Measurements from ENCODE around the gene DNM2.
"Not testable (repeated sequence)": the region's sequence is repeated elsewhere in the genome, so short reads cannot be mapped to it uniquely, and the experiment has no call there.

The DNM2 gene

DNA sequence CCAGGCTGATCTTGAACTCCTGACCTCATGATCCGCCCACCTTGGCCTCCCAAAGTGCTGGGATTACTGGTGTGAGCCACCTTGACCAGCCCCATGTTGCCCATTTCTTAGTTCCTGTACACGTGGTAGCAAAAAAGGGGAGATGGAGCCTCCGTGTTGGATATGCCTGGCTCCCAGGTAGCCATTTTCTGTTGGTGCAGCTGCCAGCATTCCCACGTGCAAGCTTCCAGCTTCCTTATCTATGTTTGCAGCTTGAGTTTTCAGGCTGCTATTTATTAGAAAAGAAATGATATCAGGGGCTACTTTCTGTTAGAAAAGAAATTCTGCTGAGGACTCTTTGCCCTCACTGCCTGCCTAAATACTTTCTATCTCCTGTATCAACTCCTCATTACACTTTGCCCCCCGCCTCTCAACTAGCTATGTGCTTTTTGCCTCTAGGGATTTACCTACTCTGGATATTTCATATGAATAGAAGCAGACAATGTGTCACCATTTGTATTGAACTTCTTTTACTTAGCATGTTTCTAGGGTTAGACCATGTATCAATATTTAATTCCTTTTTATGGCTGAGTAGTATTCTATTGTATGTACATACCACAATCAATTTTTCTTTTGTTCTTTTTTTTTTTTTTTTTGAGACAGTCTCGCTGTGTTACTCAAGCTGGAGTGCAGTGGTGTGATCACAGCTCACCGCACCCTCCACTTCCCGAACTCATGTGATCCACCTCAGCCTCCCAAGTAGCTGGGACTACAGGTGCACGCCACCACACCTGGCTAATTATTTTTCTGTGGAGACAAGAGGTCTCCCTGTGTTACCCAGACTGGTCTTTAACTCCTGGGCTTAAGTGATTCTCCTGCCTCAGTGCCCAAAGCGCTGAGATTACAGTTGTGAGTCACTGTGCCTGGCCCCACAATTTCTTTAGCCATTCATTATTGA, 121.5 kb downstream of the DNM2 start:
- no peak for DNase-seq

GRCh38 chr19:10842788-10843187, 124.9 kb downstream of the DNM2 start:
- no peak for DNase-seq

- no peak for DNase-seq
Measured at GRCh38 chr19:10846500-10847202, 128.8 kb downstream of the DNM2 start.

- DNase-seq = no peak
Measured at GRCh38 chr19:10848230-10848856, 130.5 kb downstream of the DNM2 start, which contains the start of gene C19orf38. TSS of gene C19orf38 (plus strand) at chr19:10848415. CDS start at chr19:10848509, 94 bp downstream.

- no peak for DNase-seq
Measured at GRCh38 chr19:10850631-10851030, 132.8 kb downstream of the DNM2 start.

DNA sequence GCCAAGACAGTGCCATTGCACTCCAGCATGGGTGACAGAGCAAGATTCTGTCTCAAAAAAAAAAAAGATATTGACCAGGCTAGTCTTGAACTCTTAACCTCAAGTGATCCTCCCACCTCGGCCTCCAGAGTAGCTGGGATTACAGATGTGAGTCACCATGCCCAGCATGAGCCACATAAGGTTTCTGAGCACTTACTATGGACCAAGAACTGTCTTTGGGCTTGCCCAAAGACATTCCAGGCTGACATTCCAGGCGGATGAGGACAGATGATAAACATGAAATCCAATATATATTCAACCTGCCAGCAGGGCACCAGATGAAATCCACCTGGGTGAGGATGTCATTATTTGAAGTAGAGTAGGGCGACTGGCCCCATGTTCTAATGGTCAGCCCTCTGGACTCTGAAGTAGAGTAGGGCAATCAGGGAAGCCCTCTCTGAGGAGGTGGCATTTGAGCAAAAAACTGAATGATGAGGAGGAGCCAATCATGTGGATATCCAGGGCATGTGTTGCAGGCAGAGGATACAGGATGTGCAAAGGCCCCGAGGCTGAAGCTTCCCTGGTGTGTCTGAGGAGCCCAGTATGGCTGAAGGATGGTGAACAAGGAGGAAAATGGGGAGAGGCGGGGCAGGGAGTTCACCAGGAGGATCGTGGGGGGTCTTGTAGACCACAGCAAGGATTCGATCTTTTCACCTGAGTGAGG, 134.4 kb downstream of the DNM2 start:
- DNase-seq = no peak

DNA sequence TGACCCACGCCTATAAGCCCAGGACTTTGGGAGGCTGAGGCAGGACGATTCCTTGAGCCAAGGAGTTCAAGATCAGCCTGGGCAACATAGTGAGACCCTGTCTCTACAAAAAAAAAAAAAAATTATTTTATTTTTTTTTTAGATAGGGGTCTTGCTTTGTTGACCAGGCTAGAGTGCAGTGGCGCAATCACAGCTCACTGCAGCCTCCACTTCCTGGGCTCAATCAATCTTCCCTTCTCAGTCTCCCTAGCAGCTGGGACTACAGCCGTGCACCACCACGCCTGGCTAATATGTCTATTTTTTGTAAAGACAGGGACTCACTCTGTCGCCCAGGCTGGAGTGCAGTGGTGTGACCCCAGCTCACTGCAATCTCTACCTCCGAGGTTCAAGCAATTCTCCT, 135.1 kb downstream of the DNM2 start:
- no peak for DNase-seq

- no peak for DNase-seq
Measured at GRCh38 chr19:10854350-10855089, 136.6 kb downstream of the DNM2 start.

DNA sequence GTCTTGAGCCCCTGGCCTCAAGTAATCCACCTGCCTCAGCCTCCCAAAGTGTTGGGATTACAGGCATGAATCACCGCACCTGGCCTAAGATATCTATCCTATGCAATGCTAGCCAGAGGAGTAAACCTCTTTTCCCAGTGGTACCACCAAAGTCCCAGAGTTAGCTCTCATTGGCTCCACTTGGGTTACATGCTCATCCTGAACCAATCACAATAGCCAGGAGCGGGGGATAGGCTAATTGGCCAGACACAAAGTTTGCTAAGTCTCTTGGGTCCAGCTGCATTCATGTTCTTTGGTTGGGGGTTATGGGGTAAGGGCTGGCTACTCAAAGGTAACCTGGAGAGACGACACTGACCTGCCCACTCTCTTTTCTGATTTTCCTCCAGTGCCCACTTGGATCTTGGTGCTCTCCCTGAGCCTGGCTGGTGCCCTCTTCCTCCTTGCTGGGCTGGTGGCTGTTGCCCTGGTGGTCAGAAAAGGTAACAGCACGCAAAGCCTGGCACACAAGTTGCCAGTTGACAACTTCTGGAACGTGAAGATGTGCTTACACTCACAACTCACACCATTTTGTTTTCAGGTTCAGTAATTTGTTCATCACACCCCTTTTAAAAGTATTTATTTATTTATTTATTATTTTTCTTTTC, 138.1 kb downstream of the DNM2 start:
- DNase-seq = peak in 1 of 2 experiments; percentile 34

- DNase-seq = not testable (repeated sequence)
Measured at GRCh38 chr19:10856899-10857298, 139.0 kb downstream of the DNM2 start.

DNA sequence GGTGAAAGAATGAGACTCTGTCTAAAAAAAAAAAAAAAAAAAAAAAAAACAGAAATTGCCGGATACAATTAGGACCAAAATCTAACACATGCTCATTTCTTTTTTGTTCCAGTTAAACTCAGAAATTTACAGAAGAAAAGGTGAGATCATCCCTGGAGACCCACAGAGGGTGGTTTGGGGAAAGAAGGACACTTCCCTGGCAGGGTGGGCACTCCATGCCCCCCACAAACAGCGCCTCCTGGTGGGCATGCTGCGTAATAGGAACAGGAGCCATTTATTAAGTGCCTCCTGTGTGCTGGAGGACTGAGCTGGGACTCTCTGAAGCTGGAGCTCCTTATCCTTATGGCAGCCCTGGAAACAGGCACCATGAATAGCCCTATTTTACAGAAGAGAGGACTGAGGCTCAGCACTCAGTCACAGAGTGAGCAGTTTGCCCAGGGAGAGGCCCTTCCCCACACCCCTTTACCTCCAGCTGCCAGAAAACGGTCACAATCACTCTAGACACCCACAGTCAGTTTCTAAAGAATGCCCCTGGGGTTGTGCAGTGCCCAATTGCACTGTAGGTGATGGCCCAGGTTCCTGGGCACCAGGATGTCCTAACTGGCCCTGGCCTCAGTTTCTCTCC, 140.4 kb downstream of the DNM2 start:
- peak in 1 of 2 experiments; percentile 9 for DNase-seq

GRCh38 chr19:10861103-10861651, 143.3 kb downstream of the DNM2 start:
- peak in 1 of 2 experiments; percentile 16 for DNase-seq

GRCh38 chr19:10862561-10863106, 144.8 kb downstream of the DNM2 start:
- no peak for DNase-seq

- DNase-seq = no peak
Measured at GRCh38 chr19:10863107-10863717, 145.3 kb downstream of the DNM2 start.

- DNase-seq = peak in 1 of 2 experiments; percentile 74
Measured at GRCh38 chr19:10864538-10864899, 146.6 kb downstream of the DNM2 start.

- DNase-seq = no peak
Measured at GRCh38 chr19:10866495-10866894, 148.6 kb downstream of the DNM2 start.

GRCh38 chr19:10868872-10869547, 151.1 kb downstream of the DNM2 start:
- no peak for DNase-seq

DNA sequence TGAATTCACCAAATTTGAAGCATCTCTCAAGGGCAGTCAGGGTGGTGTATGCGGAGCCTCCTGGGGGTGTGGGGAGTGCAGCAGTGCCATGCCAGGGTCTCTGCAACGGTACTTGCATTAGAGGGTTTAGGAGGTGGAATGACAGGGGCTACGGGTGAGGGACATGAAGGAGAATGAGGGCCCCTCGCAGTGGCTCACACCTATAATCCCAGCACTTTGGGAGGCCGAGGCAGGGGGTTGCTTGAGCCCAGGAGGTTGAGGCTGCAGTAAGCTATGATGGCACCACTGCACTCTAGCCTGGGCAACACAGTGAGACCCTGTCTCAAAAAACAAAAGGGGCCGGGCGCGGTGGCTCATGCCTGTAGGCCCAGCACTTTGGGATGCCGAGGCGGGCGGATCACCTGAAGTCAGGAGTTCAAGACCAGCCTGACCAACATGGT, 152.0 kb downstream of the DNM2 start:
- not testable (repeated sequence) for DNase-seq

GRCh38 chr19:10870501-10870954, 152.6 kb downstream of the DNM2 start:
- DNase-seq = no peak
